Left forelimb (tissue), 1 donor: ENCODE data around the gene MIB2.
"Not testable (repeated sequence)": the region's sequence is repeated elsewhere in the genome, so short reads cannot be mapped to it uniquely, and the experiment has no call there.

Experiments
- DNase-seq: peaks from one replicate; pipeline ENCODE4 v3.0.0-alpha.2; 2018; ENCODE audit warnings: low spot score

The MIB2 gene

GRCh38 chr1:1648265-1648664, 33.0 kb downstream of the MIB2 start:
- DNase-seq = not testable (repeated sequence)

- DNase-seq = peak; percentile 98
These were observed 43.6 kb downstream of the MIB2 start, which contains the start of gene CDK11B for GRCh38 chr1:1658583-1659549. TSS of gene CDK11B (minus strand) at chr1:1659004. CDS start at chr1:1657485, 1,519 bp downstream.

- not testable (repeated sequence) for DNase-seq
These were observed 47.1 kb downstream of the MIB2 start for GRCh38 chr1:1662392-1662791.

GRCh38 chr1:1662830-1663560, 47.7 kb downstream of the MIB2 start:
- DNase-seq = not testable (repeated sequence)

GRCh38 chr1:1664318-1664717, 49.0 kb downstream of the MIB2 start:
- DNase-seq = not testable (repeated sequence)

GRCh38 chr1:1664941-1665814, 49.9 kb downstream of the MIB2 start:
- DNase-seq = no peak

- DNase-seq = no peak
These were observed 50.5 kb downstream of the MIB2 start for GRCh38 chr1:1665815-1666251.

- no peak for DNase-seq
These were observed 51.2 kb downstream of the MIB2 start for GRCh38 chr1:1666526-1666925.

GRCh38 chr1:1669468-1670440, 54.5 kb downstream of the MIB2 start:
- DNase-seq = no peak

GRCh38 chr1:1670866-1671265, 55.6 kb downstream of the MIB2 start:
- DNase-seq = no peak

- no peak for DNase-seq
These were observed 56.2 kb downstream of the MIB2 start for GRCh38 chr1:1671365-1672119.

GRCh38 chr1:1672181-1672965, 57.1 kb downstream of the MIB2 start:
- no peak for DNase-seq

GRCh38 chr1:1674806-1675205, 59.5 kb downstream of the MIB2 start:
- not testable (repeated sequence) for DNase-seq

GRCh38 chr1:1675218-1675617, 59.9 kb downstream of the MIB2 start:
- DNase-seq = not testable (repeated sequence)

- not testable (repeated sequence) for DNase-seq
These were observed 60.8 kb downstream of the MIB2 start for GRCh38 chr1:1676087-1676486.

- no peak for DNase-seq
These were observed 62.6 kb downstream of the MIB2 start for GRCh38 chr1:1677718-1678580.

- DNase-seq = no peak
These were observed 63.5 kb downstream of the MIB2 start for GRCh38 chr1:1678581-1679380.
